NCI-H1694 (cell line): ENCODE results near the gene OR2H2.

Source experiments
- DNase-seq: peaks from one replicate; lab custom pipeline; 2025; lab: John Stamatoyannopoulos, UW

The OR2H2 gene

DNA sequence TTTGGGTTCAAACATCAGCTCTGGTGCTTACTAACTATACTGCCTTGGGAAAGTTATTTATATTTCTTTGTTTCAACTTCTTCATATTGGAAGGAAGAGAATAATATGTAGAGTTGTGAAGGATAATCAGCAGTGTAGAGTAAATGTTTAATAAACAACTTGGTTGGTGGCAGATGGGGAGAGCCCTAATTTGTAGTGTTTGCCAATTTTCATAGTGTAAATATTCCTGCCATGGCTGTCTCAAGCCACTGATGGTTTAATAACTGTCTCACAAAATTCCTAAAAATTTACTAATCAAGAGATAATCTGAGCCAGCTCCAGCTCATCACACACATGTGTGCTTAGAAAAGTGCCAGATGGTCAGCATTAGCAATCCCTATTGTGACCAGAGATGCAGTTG is at the start of gene OR2H2:
OR2H2 (plus strand) TSS at position 301 of the 400 bp plus-strand sequence. CDS start 2,824 bp downstream, outside the sequence.
- DNase-seq = no peak

DNA sequence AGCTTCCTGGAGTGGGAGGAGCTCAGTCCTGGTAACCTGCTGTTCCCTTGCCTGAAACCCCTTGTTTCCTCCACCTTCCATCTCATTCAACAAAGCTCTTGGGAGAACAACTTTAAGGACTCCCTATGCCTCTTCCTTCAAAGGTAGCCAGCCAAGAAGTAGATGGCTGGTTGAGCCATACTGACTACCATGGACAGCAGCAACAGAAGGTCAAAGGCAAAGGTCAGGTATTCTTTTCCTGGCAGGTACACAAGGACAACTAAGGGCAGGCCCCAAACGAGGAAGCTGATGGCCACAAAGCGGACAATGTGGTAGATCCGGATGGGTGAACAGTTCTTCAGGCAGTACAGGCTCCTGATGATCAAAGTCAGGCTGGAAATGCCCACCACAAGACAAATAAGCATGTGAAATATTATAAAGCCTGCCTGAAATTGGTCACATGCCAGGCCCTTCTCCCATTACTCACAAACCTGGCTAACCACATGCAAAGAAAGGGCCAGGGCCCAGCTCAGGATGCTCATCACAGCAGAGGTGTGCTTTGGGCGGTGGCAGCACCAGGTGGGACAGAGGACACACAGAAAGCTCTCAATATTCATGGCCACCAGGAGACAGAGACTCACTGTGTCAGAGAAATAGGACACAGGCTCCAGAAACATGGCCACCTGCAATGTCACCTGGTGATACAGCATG is 47.1 kb upstream of the OR2H2 start:
- no peak for DNase-seq

DNA sequence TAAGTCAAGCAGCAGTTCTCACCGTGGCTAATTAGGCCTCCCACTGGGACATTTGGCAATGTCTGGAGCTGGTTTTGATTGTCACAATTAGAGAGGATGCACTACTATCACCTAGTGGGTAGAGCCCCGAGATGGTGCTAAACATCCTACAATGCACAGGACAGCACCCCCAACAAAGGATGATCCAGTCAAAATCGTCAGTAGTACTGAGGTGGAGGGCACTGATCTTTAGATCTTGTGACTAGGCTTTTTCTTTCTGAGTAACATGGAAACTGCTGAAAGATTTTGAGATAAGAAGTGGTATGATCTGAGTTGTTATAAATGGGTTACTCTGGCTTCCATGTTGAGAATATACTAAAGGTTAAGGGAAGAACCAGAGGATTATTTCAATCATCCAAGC is 37.3 kb upstream of the OR2H2 start:
- DNase-seq = no peak

DNA sequence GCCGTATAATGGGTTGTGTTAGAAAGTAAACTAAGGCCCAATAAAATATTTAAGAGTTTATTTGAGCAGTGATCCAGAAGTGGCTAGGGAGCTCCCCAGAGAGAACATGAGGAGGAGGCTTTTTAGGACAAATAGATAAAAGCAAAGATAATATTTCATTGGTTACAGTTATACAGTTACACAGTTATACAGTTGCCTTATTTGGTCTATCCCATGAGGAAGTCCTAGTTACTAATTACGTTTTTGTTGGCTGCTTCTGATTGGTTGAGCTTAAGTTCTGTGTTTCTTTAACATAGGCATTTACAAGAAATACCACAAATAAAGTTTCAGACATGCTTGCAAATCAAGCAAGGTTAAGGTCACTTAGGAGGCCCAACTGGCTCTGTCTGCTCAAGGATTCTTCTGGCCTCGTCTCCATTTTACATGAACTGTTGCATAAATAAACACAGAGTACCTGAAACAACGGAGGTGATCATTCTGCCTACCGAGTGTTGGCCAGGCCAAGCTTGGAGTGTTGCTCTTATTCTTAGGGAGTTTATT is 32.3 kb upstream of the OR2H2 start:
- DNase-seq = no peak

DNA sequence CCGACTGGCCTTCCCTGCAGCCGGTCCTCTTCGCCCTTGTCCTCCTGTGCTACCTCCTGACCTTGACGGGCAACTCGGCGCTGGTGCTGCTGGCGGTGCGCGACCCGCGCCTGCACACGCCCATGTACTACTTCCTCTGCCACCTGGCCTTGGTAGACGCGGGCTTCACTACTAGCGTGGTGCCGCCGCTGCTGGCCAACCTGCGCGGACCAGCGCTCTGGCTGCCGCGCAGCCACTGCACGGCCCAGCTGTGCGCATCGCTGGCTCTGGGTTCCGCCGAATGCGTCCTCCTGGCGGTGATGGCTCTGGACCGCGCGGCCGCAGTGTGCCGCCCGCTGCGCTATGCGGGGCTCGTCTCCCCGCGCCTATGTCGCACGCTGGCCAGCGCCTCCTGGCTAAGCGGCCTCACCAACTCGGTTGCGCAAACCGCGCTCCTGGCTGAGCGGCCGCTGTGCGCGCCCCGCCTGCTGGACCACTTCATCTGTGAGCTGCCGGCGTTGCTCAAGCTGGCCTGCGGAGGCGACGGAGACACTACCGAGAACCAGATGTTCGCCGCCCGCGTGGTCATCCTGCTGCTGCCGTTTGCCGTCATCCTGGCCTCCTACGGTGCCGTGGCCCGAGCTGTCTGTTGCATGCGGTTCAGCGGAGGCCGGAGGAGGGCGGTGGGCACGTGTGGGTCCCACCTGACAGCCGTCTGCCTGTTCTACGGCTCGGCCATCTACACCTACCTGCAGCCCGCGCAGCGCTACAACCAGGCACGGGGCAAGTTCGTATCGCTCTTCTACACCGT is 31.5 kb upstream of the OR2H2 start:
- DNase-seq = no peak

DNA sequence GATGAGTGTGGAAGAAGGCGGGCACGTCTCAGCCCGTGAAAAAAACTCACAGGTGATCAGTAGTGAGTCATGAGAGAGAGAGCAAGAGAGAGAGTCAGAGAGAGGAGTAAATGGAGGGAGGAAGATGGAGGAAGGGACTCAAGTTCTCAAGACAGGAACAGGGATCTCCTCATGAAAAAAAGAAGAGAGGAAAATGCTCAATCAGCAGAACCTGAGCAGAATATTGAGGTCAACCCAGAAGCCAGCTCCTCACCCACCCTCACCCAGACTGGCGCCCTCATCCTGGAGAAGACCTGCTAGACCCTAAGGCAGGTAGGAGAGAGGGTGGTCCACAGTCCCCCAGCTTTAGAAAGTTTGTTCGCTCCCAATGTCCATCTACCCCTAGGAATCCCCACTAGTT is 30.2 kb upstream of the OR2H2 start:
- DNase-seq = no peak

DNA sequence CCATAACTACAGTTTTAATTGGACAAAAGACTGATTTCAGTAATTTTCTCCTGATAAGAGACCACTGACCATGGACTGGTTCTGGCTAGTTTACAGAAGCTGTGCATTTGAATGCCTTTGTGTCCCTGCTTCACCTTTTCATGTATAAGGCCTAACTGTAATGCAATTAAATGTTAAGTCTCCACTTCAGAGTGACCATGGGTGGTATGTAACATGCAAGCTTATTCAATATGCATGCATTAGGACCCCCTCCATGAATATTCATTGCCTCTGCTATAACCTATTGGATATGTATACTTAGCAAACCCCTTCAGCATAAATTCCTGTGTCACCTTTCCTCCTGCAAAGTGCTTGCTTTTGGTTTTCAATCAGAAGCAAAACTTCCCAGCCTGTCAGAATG is 27.6 kb upstream of the OR2H2 start:
- no peak for DNase-seq

DNA sequence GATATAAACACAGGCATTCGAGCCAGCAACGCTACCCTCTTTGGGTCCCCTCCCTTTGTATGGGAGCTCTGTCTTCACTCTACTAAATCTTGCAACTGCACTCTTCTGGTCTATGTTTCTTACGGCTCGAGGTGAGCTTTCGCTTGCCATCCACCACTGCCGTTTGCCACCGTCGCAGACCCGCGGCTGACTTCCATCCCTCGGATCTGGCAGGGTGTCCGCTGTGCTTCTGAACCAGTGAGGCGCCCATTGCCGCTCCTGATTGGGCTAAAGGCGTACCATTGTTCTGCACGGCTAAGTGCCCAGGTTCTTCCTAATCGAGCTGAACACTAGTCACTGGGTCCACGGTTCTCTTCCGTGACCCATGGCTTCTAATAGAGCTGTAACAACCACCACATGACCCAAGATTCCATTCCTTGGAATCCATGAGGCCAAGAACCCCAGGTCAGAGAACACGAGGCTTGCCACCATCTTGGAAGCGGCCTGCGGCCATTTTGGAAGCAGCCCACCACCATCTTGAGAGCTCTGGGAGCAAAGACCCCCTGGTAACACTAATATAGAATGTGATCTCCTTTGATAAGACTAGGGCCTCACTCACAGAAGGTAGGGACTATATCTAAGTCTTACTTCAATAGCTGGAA is 26.4 kb upstream of the OR2H2 start:
- DNase-seq = no peak

DNA sequence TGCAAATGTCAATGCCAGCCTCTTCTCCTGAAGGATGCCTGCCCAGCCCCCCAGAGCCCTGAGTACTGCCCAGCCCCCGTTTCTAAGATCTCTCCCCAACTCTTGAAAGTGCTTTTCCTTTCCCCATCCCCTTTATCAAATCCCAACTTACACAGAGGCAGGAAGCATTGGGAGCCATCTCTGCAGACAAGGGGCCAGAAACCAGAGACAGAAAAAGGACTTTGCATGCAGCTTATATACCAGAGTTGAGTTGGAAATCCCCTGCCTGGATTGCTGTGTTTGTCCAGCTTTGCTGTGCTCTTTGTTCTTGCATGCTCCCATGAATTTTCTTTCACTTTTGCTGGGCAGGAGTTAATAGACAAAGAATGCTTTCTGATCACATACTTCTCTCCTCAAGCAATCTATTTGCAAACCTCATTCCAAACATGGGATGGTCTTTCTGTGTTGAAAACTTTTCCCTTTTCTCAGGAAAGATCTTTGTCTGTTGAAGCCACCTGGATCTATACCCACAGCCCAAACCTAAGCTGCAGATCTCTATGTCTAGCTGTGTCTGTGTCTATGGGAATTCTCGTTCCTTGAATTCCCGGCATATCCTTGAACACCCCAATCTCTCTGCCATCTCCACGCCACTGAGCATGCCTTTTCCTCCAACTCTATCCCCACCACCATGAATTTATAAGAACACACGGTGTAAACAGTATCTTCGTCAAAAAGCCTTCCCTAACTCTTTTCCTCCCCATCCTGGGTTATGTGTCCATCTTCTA is 25.2 kb upstream of the OR2H2 start, which contains the start of gene UBD:
UBD (minus strand) TSS at position 209 of the 764 bp plus-strand sequence; CDS start at position 178, 31 bp downstream.
- DNase-seq = no peak

DNA sequence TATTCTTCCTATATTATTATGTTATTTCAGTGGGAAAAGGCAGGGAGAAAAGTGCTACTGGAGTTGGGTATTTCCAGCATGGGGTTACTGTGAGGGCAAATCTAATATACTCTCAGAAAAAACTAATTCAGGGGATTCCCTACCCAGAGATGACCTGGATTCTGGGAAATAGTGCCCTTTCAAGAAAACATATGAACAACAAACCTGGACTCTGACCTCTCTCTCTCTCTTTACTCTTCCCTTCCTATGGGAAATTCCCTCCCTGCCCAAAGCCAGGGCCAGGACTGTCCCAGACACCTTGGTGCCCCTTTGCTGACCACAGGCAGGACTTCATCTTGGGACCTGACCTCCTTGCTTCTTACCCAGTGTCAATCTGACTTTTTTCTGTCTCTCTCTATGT is 23.8 kb upstream of the OR2H2 start:
- no peak for DNase-seq

DNA sequence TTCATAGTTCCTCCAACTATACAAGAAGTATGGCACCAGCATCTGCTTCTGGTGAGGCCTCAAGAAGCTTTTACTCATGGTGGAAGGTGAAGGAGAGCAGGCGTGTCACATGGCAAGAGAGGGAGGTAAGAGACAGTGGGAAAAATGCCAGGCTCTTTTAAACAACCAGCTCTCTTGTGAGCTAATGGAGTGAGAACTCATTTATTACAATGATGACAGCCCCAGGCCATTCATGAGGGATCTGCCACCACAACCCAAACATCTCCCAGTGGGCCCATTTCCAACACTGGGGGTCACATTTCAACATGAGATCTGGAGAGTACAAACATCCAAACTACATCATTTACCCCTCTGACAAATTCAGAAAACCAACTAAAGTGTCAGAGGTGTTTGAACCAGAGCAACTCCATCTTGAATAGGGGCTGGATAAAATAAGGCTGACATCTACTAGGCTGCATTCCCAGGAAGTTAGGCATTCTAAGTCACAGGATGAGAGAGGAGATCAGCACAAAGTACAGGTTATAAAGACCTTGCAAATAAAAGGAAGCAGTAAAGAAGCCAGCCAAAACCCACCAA is 23.2 kb upstream of the OR2H2 start:
- no peak for DNase-seq

DNA sequence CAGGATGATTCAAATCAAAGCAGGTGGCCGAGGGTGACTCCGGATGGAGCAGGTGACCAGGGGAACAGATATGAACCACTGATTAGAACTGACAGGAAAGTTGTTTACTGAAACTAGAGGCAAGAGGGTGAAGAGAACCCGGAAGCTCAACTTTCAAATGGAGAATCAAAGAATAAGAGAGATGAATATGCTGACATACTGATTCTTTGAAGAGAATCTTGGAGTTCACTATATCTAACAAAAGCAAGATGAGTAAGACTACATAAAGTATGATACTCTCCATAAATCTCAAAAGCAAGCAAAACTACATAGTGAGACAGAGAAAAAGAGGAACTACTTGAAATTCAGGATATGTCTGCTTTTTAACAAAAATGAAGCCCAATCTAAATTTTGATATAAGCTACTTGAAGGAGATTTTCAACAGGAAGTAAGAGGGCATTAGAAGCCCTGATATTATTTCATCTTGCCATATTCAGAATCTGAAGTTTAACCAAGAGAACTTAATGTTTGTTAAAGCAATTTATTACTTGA is 21.4 kb upstream of the OR2H2 start:
- no peak for DNase-seq

DNA sequence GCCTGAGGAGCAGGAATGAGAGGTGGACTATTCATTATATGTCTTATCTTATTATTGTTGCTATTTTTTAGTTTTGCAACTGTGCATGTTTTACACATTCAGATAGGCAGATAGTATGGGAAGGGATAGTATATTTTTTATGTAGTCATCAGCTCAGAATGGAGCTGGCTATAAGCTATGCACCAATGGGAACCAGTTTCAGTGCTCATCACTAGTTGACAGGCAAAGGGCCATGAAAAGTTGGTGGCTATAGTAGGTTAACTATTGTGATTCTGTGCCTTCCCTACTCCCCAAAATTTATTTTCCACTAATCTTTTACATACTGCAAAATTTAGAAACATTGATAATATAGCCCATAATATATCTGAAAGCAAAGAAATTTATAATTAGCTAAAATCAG is 20.0 kb upstream of the OR2H2 start:
- DNase-seq = no peak

DNA sequence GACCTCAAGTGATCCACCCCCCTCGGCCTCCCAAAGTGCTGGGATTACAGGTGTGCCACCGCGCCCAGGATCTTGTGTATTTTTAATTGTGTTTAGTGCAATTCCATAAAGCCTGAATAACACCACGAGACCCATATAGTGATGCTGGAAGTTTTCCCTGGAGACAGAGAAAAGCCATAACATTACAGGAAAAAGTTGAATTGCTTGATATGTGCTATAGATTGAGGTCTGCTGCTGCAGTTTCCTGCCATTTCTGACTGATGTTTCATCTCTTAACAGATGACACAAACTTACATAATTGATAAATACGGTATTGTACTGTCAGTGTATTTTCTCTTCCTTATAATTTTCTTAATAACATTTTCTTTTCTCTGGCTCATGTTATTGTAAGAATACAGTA is 18.1 kb upstream of the OR2H2 start:
- DNase-seq = no peak

DNA sequence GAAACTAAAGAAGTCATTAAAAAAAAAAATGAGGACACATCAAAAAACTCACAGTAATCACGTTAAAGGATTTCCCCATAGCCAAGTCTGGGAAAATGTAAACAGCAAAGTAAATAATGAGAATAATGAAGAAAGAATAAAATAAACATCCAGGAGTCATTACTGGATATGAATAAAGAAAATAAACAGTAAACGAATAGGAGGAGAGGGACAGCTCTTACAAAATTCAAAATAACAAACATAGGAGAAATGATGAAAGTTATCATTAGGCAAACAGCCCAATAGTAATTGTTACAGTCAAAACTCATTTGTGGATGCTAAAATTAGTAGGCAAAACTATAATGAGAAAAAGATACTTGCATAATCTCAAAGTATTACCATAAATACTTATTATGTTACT is 17.4 kb upstream of the OR2H2 start:
- no peak for DNase-seq

DNA sequence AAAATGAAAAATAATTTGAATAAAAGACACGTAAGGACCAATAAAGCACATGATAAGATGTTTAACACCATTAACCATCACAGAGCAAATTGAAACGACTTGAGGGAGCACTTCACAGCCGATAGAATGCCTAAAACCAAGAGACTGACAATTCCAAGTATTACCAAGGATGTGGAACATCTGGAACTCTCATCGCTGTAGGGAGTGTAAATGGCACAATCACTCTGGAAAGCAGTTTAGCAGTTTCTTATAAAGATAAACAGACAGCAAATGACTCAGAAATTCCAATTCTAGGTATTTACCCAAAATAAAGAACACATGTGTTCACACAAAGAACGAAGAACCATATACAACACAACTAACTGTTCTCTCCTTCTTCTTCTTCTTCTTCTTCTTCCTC is 16.9 kb upstream of the OR2H2 start:
- no peak for DNase-seq

DNA sequence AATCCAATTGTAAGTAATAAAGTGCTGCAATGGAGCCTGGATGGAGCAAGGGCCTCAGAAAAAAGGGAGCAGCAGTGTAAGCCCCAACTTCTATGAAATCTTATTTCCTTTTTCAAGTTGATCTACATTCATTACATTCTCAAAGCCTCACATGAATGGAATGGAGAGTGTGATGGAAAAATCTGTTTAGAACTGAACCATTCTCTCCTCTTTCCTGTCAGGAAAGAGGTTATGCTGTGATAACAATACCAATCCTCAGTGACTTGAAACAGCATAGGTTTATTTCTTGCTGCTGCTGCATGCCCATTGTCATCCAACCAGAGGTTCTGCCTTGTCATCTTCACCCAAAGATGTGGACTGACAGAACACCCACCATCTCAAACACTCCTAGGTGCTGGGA is 8.9 kb upstream of the OR2H2 start:
- no peak for DNase-seq

DNA sequence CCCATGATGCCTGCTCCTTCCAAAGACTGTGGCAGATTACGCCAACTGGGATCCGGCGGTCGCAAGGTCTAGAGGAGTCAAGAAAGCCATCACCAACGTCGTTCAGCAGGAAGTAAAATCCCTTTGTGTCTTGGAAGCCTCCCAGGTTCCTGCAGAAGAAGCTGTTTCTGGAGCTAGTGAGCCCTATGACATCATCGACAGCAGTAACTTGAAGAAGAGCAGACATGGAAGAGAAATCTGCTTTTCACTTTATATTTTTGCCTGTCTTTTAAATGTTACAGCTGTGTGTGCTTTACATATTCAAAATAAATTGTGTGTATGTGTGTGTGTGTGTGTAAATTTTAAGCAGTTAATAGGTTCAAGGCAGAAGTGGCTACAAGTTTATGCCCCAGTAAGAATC is 7.4 kb upstream of the OR2H2 start:
- no peak for DNase-seq

DNA sequence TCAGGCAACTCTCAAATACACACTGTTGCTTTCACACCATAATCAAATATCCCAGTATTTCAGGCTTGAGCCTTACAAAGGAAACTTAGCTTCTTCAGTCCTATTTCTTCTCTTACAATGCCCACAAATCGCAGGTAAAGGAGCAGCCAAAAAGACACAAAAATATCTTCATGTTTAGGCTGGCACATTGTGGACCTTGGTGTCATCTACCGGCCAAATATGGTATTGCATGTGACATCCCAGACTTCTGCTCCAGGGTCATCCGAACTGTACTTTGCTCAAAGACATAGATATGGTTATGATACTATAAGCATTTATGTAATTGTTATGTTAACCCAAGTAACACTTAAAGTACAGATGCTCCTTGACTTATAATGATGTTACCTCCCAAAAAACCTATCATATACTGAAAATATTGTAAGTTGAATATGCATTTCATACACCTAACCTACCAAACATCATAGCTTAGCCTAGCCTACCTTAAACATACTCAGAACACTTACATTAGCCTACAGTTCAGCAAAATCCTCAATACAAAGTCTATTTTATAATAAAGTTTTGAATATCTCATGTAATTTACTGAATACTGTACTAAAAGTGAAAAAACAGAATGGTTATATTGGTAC is 4.6 kb downstream of the OR2H2 start:
- DNase-seq = peak; percentile 32

DNA sequence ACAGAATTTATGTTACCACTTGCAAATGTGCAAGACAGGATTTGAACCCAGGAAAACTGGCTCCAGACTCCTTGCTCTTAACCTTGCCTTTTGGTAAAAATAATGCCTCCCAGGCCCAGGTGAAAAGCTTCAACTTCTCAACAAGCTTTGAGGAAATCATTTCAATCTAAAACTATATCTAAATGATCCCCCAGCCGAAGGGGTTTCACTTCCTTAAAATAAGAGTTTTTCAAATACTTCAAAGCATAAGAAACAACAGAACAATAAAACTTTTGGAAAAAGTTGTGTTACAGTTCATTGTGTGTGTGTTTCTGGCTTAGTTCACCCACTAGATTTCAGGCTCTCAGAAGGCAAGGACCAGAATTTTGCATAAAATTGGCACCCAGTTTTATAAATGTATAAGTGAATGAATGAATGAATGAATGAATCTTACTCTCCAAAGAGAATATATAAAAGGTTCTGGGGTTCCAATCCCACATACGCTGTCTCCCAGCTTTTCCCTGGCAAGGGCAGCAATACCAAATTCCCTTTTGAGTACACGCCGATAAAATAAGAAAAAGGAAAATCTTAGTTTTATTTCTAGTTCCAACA is 5.4 kb downstream of the OR2H2 start:
- DNase-seq = no peak

DNA sequence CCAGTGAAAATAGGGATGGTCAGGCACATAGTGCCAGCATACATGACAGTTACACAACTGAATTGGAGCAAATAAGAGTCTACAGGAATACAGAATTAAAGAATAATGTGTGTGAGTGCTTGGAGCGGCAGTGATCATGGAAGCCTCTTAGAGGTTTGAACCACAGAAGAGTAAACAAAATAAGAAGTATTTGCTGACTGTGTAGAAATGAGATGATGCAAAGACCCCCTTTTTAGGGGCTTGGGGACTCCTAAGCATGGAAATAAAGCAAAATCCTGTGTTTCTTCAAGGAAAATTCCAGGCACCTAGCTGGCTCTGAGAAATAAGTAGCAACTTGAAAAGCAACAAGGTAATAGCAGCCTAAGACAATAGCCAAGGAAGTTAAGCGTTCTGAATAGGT is 6.8 kb downstream of the OR2H2 start:
- DNase-seq = no peak
